ENCODE measurements around the gene ST8SIA6. TPM values are rescaled to one million over a fixed set of nuclear protein-coding genes. Genes with fewer than 3 reads are reported as not detected.

ST8SIA6 gene
- total and polyA plus RNA-seq, 2 of the 8 experiments (the other 6 are each of a cell fraction or from before 2014, with no cell fraction given) = 0.70 to 1.1 TPM

- Histone ChIP-seq H3K56ac (replicated peaks; ENCODE audit: insufficient read length, low read depth, low read length) (no peak overlapping the region), H3K23me2 (ENCODE audit: low read depth, low read length) (no peaks in the 10 kb centered on the region; the same call in 1 of the 2 replicates), H3K4me2 (ENCODE audit: insufficient read depth in 1 of 2, low read depth in 2 of 2, low read length in 2 of 2) (no peak overlapping the region), H3K4ac (replicated peaks; ENCODE audit: insufficient read length, low read depth, low read length) (no peak overlapping the region), H4K8ac (ENCODE audit: extremely low read depth, insufficient read depth, low read length) (no peak overlapping the region), H3K9ac (replicated peaks in 1 of 4; ENCODE audit: extremely low read depth in 1 of 4, low read depth in 3 of 4, low read length in 3 of 4) (no peak overlapping the region), H3K4me3 (ENCODE audit: extremely low read depth in 1 of 4, insufficient read depth in 2 of 4, low read depth in 3 of 4, low read length in 4 of 4) (no peak overlapping the region), H4K20me1 (replicated peaks in 1 of 2; ENCODE audit: control insufficient read depth in 1 of 2, insufficient read depth in 2 of 2, low read length in 2 of 2) (no peaks in the 10 kb centered on the region), H2BK20ac (ENCODE audit: low read length) (no peak overlapping the region), H3K9me3 (ENCODE audit: insufficient read depth in 2 of 2, low read depth in 1 of 2, low read length in 1 of 2) (no peaks in the 10 kb centered on the region), H2AFZ (ENCODE audit: low read length) (no peak overlapping the region), H2BK5ac (ENCODE audit: low read depth, low read length) (no peak overlapping the region), H2AK5ac (ENCODE audit: low read depth, low read length) (no peak overlapping the region), H3K79me2 (ENCODE audit: control insufficient read depth in 1 of 2, insufficient read depth in 2 of 2, low read length in 2 of 2) (no peaks in the 10 kb centered on the region), H3K36me3 (ENCODE audit: control insufficient read depth in 2 of 4, insufficient read depth in 4 of 4, low read length in 3 of 4) (no peaks in the 10 kb centered on the region), H2BK15ac (ENCODE audit: low read length) (no peak overlapping the region), H3K4me1 (replicated peaks in 1 of 4; ENCODE audit: control insufficient read depth in 3 of 4, insufficient read depth in 4 of 4, low read length in 3 of 4) (no peaks in the 10 kb centered on the region), H3K79me1 (ENCODE audit: low read depth, low read length) (no peaks in the 10 kb centered on the region), H3K14ac (ENCODE audit: insufficient read length) (no peak overlapping the region), H3K18ac (ENCODE audit: extremely low read depth, low read length) (no peak overlapping the region), H2BK12ac (ENCODE audit: low read depth, low read length) (no peak overlapping the region), H4K5ac (ENCODE audit: insufficient read length, low read depth, low read length) (no peak overlapping the region), H4K91ac (replicated peaks; ENCODE audit: insufficient read length, low read length) (no peak overlapping the region), H3K23ac (ENCODE audit: insufficient read length) (no peak overlapping the region), H3K27ac (ENCODE audit: low read depth, low read length) (no peak overlapping the region), H3K27me3 (replicated peaks in 1 of 4; ENCODE audit: control insufficient read depth in 3 of 4, extremely low read depth in 1 of 4, insufficient read depth in 3 of 4, low read length in 3 of 4) (no peaks in the 10 kb centered on the region), H2BK120ac (replicated peaks; ENCODE audit: low read depth, low read length) (no peak overlapping the region)
- FAIRE-seq (no peak), DNase-seq (ENCODE audit: low read depth in 1 of 2, low spot score in 2 of 2) (no peak)
- 91% methylated on average over 11 of the region's 12 CpGs; no CpG with 5 or more reads in 1 of the 2 experiments for WGBS, 2 experiments (ENCODE audit: extremely low coverage in 1 of 2, insufficient coverage in 1 of 2, insufficient read length in 1 of 2, insufficient replicate concordance in 2 of 2, low coverage in 1 of 2, low lambda C conversion rate in 2 of 2, missing lambda C conversion rate in 1 of 2)
- TF ChIP-seq MAX (IDR thresholded peaks at IDR 0.05) (no peak), SAP30 (IDR thresholded peaks at IDR 0.05; ENCODE audit: insufficient read depth, insufficient replicate concordance, low read length) (no peak), NRF1 (IDR thresholded peaks at IDR 0.05; ENCODE audit: low read depth, low read length) (no peak), SP2 (IDR thresholded peaks at IDR 0.05; ENCODE audit: low read length) (no peak)
- ChIA-PET POLR2A (ENCODE audit: partially characterized antibody) (no interaction called here), CTCF (ENCODE audit: partially characterized antibody) (interaction anchor here (0.6 to 2.4 kb wide), 31 partner anchors 10 to 1609 kb away, joined by 3 to 10 read pairs (median 4); no protein-coding TSS in a partner anchor)
Observed at GRCh38 chr10:17289763-17290162, 164.6 kb downstream of the ST8SIA6 start.

All from H1 (cell line).